Activated naive CD4-positive, alpha-beta T cell treated with Interleukin-2 at 50 U/mL for 16 hours (primary cell): ENCODE results near the gene LSG1.

Experiments
- DNase-seq: peaks from one replicate; pipeline ENCODE4 v3.0.0-alpha.2; 2020

The LSG1 gene

GRCh38 chr3:194686816-194687637 is 15.0 kb upstream of the LSG1 start:
- DNase-seq, result peak; percentile 41

GRCh38 chr3:194686414-194686815 is 14.4 kb upstream of the LSG1 start:
- no peak for DNase-seq

- DNase-seq, result peak; percentile 84
These were observed 13.9 kb upstream of the LSG1 start, which contains the start of gene FAM43A for GRCh38 chr3:194685718-194686413. Gene FAM43A (plus strand): TSS chr3:194685883. CDS start chr3:194686827, 944 bp downstream.

- DNase-seq, result no peak
These were observed 13.2 kb upstream of the LSG1 start for GRCh38 chr3:194685065-194685717.

- DNase-seq, result no peak
These were observed 11.4 kb upstream of the LSG1 start for GRCh38 chr3:194683380-194683779.

GRCh38 chr3:194682694-194683310 is 10.8 kb upstream of the LSG1 start:
- peak; percentile 71 for DNase-seq

DNA sequence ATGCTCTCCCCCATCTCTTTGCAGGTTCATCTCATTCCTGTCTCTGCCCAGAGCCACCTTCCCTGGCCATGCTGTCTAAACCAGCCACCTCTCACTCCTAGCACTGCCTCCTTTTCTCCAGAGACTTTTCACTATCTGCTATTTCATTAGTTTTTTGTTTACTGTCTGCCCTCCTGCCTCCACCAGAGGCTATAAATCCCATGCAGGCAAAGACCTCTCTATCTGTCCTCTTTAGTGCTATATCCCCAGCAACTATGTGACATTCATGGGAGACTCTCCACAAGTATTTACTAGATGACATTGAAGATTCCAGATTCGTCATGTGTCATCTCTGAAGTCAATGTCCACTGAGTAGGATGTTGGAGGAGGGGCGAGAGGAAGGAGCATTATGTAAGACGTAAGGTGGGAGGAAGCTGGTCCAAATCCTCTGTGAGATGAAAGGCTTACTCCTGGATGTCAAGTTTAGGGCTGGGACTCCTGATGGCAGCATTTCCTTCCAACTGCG is 10.2 kb upstream of the LSG1 start:
- no peak for DNase-seq

GRCh38 chr3:194680888-194681615 is 9.1 kb upstream of the LSG1 start:
- no peak for DNase-seq

DNA sequence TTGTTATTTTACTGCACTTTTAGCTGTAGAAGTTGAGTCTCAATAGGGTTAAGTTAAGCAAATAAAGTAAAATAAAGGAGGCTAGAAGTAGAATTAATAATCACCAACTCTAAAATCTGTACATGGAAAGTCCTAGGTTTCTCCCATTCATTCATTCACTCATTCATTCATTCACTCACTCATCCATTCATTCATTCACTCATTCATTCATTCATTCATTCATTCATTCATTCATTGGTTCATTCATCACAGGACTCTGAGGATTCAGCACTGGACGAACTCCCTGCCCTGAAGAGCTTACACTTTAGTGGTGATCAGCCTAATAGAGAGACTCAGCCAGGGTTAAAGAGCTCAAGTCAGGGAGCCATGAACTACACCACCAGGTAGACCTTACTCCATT is 4.5 kb upstream of the LSG1 start:
- no peak for DNase-seq

DNA sequence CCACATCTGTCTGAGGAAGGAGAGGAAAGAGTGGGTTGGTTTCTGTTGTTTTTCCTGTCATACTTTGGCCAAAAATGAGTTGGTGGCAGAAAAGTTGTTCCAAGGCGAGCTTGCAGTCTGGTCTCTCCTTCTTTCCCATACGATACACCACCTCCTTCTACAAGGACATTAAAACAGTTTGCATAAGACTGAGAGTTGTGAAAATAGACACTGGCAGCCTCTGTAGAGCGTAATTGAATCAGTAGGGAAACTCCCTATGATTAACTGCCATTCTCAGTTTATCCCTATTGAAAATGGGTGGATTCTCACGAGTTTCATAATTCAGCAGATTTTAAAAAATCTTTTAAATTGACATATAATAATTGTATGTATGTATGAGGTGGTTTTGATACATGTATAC is 3.7 kb upstream of the LSG1 start:
- no peak for DNase-seq

DNA sequence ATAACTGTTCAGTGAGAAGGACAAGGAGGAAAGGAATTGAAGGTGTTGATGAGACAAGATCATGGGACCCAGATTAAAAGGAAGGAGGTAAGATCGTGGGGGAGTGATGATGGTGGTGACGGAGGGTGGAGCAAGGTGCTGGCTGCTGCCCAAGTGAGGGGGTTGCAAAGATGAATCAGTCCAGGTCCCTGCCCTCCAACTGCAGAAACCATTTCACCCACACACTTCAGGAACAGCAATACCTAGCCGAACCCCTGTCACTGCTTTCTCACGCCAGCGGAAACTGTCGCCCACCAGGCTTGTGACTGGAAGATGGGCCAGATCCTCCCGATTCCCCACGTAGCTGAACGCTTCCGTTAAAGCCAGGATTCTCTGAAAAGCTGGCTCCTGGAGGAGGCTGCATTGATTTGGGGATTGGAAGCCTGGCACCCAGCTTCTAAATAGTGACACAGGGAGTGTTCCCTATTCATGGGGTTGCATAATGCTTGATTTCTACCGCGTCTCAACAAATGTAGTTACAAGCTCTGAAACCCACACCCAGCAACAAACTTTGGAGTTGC is 3.2 kb upstream of the LSG1 start:
- DNase-seq, result peak; percentile 83

DNA sequence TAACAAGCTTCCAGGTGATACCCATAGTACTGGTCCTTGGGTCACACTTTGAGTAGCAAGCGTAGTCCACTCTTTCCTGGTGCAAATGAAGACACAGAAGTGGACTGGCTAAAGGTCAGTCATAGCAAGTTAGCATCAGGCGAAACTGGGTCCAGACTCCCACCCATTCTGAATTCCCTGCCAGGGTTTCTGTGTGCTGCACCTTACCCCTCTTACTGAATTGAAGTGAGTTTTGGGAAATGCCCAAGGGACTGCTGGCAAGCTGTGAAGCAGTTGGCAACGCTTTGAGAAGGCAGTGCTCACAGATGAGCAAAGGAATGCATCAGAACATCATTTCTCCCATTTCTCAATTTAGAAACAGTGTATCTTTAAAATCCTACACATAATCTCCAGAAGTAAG is 1.8 kb upstream of the LSG1 start:
- DNase-seq, result no peak

GRCh38 chr3:194672876-194673275 is 885 bp upstream of the LSG1 start:
- DNase-seq, result no peak

GRCh38 chr3:194671511-194671899 is 486 bp downstream of the LSG1 start:
- peak; percentile 13 for DNase-seq

DNA sequence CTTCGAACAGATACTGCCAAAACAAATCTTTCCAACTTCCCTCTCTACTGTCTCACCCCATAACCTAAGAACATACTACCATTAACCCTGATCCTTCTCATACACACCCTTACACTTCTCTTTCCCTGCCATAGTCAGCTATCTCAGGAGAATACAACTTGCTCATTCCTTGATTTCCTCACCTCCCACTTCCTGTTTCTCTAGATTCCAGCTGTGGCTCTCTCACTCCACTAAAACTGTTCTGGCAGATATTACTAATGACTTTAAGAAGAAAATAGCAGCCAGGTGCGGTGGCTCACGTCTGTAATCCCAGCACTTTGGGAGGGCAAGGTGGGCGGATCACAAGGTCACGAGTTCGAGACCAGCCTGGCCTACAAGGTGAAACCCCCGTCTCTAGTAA is 4.6 kb downstream of the LSG1 start:
- DNase-seq, result no peak

DNA sequence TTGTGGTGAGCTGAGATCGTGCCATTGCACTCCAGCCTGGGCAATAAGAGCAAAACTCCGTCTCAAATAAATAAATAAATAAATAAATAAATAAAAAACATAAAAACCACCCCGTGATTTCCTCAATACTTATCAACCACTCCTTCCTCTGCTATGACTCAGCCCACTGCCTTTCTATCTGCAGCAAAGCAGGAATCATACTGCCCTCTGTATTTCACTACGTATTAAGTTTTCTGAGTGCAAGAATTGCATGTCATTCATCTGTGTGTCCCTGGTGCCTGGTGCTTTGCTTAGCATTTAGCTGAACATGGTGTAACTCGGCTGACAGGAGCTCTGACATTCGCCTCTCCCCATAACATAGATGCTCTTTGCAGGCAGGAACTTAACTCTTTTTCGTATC is 7.1 kb downstream of the LSG1 start:
- no peak for DNase-seq

- DNase-seq, result no peak
These were observed 10.0 kb downstream of the LSG1 start for GRCh38 chr3:194661946-194662345.

DNA sequence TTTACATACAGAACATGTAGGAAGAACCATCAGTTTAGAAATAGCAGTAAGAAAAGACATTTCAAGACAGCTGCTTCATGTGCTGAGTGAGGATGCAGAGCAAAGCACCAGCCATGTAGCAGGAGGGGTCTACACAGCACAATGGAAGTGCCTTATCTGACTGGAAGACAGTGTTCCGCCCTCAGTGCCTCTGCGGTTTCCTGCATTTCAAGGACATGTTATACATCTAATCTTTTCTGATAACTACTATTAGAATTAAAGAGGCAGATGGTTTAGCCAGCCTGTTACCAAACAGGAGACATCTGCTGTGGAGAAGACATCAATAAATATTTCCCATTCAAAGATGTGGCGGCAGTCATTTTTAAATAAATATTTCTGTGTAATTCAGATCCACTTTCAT is 10.6 kb downstream of the LSG1 start:
- DNase-seq, result no peak

GRCh38 chr3:194659778-194660177 is 12.2 kb downstream of the LSG1 start:
- no peak for DNase-seq

DNA sequence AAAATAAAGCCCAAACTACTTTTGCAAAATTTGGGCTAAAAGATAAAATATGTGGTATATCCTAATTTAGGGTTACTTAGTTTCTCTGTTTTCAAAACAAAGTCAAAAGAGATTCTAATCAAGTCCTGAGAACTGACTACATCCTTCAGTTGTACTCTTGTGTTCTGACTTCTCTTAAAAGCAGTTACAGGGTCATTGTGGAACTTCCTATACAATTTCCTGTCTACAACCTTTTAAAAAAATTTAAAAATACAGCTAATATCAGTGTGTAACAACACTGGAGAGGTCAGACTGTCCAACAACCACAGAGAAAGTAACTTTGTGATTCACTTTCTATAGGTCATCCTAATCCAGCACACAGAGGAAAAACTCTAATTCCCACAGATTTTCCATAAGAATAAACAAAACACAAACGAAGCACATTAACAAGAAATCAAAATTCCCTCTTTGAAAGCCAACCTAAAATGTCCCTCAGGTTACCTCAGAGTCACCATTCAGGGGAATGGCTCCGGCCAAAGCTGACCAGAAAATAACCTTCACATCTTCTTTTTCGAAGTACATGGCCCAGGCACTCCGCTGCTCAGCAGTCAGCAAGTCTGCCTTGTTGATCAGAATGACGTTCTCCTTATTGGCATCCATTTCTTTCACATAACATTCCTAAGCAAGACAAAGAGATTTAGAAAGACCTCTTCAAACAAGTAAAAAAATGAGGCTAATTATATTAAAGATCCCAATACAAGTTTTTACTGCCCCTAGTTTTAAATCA is 13.3 kb downstream of the LSG1 start:
- no peak for DNase-seq

- DNase-seq, result no peak
These were observed 14.6 kb downstream of the LSG1 start for GRCh38 chr3:194657439-194657838.
